HG02588 (cell line): ENCODE results near the gene CABCOCO1.
A peak's percentile ranks its signal among the peaks of the same experiment; 100 is the strongest.

Experiments
- ATAC-seq: cut with Tn5 transposase; IDR thresholded peaks from one replicate; pipeline ENCODE4 v1.9.1; 2021; ENCODE audit warnings: mild to moderate bottlenecking, moderate library complexity; ENCODE audit not compliant: unreplicated experiment

CABCOCO1 gene

GRCh38 chr10:61779950-61780659, 117.4 kb downstream of the CABCOCO1 start:
- ATAC-seq: no peak

- ATAC-seq: no peak
Measured at GRCh38 chr10:61780732-61781131, 118.0 kb downstream of the CABCOCO1 start.

- ATAC-seq: no peak
Measured at GRCh38 chr10:61781969-61782403, 119.3 kb downstream of the CABCOCO1 start.

DNA sequence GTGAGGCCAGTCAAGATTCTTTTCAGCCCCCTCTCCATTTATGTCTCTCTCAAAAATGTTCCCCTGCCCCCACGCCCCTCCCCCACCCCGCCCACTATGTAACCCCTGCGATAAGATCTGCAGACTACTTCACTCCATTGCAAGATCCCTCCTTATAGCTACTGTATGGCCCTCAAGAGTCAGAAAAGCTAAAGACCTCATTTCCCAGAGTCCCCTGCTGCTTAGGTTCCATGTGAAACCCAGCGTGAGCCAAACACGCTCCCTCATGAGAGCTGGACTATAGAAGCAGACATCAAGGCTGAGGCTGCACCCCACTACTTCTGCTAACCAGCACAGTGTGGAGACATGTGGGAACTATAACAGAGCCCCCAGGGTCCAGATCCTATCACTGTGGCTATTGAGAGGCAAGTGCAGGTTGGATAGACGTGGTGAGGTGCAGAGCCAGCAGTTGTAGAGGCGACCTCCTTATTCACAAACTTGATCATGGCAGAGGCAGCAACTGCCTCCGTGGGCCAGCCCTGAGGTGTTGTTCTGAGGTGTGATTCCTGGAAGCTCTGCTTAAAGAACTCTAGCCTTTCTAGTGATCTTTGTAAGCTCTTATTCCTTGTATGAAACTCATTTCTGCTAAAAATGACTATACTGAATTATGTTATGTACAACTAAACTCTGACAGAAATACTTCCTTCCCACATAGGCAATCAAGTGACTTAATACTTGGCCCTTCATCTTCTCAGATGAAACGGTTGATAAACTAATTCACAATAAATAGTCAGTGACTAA, 121.8 kb downstream of the CABCOCO1 start:
- no peak for ATAC-seq

- ATAC-seq: no peak
Measured at GRCh38 chr10:61785473-61786105, 122.9 kb downstream of the CABCOCO1 start.

GRCh38 chr10:61786728-61787127, 124.0 kb downstream of the CABCOCO1 start:
- ATAC-seq: peak; percentile 99

GRCh38 chr10:61787170-61787569, 124.4 kb downstream of the CABCOCO1 start:
- ATAC-seq: no peak

GRCh38 chr10:61789031-61789430, 126.3 kb downstream of the CABCOCO1 start:
- ATAC-seq: no peak

DNA sequence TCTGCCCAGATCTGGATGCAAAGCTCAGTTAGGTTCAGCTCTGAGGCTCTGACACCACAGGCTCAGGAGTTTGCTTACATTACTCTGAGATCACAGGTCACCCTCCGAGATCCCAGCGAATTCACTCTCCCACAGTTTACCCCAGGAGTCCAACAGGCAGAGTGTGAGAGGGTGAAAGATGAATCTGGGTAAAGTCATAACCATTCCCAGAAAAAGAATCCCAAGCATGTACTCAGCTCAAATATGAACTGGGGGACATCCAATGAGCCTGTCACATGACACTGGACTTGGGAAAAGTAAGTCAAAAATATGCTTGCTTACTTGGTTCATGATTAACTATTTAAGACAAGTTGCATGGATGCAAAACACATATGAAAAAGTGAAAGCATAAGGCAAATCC, 128.5 kb downstream of the CABCOCO1 start:
- ATAC-seq: no peak

DNA sequence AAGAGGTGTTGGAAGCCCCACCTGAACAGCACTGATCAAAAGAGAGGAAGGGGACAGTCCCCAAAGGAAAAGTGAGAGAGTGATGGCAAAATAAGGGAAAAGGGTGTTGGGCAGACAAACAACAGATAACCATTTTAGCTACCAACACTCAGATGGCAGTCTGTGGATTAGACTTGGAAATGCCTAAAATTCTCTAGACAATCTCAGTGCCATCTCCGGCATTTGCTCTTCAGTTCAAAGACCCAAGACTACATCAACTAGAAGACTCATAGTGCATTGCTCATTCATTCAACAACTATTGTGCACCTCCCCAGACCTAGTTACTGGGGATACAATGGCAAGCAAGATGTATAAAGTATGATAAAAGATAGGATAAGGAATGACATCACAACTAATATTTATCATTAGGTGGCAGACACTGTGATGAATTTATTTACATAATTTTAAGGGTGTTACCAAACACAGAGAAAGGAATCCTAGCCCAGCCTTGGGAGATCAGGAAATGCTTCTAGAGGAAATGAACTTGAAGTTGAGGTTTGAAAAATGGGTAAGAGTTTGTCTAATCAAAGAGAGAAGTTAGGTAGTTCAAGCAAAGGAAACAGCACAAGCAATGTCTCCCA, 129.5 kb downstream of the CABCOCO1 start:
- no peak for ATAC-seq

DNA sequence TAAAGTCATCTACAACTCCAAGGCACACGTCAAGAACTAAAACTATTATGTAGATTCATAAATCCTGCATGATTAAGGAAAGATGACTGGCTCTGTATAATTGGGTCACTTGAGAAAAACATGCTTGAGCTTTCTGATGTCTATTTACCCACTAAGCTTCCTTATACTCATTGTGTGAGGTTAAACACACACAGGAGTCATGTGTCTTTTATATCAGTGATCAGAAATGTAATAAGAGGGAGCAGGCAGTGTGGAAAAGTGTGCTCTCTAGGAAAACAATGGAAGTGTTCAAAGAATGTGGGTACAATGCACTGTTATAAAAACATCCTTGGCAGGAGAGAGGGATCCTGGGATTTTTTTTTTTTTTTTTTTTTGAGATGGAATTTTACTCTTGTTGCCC, 130.2 kb downstream of the CABCOCO1 start:
- no peak for ATAC-seq

DNA sequence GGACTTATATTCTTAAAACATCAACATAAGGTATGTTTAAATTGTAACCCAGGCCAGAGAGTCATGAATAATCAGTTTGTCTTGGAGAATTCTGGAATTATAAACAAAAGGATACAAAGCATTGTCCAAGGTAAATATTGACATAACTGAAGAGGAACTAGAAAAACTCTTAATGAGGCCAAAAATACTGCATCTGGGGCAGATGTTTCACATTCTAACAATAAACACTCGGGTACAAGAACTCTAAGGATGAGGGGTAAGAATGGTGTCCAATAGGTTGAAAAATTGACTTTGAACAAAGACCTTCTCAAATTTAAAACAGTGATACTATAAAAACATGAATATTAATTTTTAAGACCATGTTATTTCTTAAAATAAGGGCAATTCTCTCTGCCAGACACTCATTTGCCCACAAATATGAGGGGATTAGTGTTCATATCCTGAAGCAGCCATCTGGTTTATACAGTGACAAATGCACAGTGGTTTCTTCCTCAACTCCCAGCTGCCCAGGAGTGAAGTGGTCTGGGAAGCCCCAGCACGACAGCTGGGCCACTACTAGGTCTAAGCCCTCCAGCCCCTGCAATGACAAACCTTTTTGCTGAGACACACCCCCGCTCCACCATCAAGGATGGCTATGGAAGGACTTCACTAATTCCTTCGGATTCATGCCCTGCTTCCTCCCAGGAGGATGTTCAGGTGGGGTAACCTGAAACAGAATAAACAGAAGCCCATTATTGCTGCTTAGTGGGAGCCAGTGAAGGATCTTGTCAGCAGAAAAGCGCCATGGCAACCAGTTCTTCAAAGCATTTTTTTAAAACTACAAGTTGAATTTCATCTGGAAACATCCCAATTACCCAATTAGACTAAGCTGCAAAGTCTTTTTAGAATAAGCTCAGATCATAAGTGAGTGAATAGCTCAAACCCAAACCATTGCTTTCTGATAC, 131.3 kb downstream of the CABCOCO1 start:
- ATAC-seq: no peak

DNA sequence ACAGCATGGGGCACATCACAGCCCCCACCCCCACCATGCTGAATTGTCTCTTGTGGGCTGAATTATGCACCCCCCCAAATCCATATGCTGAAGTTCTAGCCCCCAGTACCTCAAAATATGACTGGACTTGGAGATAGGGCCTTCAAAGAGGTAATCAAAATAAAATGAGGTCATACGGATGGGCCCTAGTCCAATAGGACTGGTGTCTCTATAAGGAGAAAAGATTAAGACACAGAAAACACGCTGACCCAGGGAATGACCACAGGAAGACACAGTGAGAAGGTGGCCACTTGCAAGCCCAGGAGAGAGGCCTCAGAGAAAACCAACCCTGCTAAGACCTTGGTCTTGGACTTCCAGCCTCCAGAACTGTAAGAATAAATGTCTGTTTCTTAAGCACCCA, 132.4 kb downstream of the CABCOCO1 start:
- no peak for ATAC-seq

- ATAC-seq: no peak
Measured at GRCh38 chr10:61795551-61795950, 132.8 kb downstream of the CABCOCO1 start.

GRCh38 chr10:61796785-61797184, 134.1 kb downstream of the CABCOCO1 start:
- ATAC-seq: no peak

DNA sequence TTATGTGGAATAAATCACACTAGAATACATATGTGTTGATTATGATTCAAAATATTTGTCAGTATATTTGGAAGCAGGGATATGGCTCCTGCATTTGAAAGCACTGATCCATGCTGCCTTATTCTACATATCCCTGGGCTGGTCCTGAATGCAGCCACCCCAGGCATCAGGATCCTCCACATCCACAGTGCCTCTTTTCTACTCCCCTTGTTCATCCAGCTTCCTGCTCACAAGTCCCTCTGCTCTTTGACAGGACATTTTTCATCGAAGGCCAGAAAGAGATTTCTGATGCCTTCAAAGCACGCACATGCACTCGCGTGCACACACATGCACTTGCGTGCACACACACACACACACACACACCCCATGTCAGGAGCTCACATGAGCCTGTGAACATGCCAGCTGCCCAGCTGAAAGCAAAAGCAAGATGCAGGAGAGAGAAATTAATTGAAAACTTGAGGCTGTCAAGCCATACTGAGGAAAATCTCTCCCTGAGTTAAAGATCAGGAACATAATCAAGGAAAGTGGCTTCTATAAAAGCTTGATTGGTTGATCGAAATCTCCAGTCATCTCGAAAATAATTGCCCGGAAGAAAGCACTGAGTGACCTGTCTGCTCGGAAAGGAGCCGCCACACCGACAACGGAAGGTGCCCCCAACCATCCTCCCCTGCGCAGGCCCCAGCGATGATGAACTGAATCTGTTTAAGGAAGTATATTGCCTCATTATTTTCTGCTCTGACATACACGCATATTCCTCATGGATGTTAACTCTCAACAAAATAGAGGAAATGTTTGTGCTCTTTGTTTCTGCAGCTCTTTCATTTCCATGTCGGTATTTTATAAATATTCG, 134.8 kb downstream of the CABCOCO1 start:
- ATAC-seq: no peak

DNA sequence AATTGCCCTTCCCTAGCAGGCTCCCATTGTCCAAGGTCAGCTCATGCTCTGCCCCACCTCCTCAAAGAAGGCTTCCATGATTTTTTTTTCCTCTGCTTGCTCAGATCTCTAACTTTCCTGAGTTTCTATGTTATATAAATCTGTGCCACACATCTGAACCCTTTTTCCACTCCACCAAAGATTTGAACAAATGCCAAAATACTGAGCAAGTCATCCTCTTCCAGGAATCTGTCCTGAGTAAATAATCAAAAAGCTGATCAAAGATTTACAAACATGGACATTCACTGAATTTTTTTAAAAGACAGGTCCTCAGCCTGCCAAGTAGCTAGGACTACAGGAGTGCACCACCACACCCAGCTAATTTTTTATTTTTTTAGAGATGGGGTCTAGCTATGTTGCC, 136.0 kb downstream of the CABCOCO1 start:
- no peak for ATAC-seq

DNA sequence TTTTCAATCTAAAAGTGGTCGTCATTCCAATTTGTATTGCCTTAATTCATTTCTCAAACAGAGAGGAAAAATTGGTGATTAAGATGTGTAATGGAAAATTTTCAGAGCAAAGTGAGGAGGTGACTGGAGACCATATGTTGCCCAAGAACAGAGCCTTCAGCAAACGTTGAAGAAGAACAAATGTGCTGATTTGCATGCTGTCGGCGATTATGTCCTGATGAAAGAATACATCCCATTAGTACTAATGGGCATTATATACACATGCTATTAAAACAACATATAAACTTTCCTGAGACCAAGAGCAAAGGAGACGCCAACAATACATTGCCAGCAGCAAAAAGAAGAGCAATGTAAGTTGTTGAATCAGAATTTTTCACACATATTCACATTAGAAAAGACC, 138.8 kb downstream of the CABCOCO1 start:
- ATAC-seq: no peak

DNA sequence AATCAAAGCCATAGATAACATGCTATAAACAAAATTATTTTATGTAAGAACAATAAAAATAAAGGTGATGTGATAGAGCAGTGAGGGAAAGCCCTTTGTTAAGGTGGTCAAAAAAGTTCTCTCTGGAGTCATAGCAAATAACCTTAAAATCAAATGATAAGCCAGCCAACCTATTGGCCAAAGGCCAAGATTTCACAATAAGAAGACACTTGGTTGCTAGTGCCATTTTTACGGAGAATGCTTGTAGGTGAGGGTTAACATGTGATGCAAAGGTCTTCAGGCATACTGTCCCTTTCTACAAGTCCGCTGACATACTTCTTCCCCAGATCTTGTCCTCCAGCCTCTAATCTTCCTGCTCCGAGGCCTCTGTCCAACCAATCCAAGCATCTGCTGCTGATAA, 140.5 kb downstream of the CABCOCO1 start:
- no peak for ATAC-seq
